Stimulated activated CD8-positive, alpha-beta memory T cell treated with anti-CD3 and anti-CD28 coated beads, Interleukin-4, amount 100 ng/mL, for 4 hours (primary cell): ENCODE results near the gene ADAM33.

Experiments
- DNase-seq, 2 donors: peaks; one replicate each; pipeline ENCODE4 v3.0.0-alpha.2; 2020; ENCODE audit warnings: low read depth in 2 of 2, low spot score in 1 of 2

ADAM33 gene, protein sequence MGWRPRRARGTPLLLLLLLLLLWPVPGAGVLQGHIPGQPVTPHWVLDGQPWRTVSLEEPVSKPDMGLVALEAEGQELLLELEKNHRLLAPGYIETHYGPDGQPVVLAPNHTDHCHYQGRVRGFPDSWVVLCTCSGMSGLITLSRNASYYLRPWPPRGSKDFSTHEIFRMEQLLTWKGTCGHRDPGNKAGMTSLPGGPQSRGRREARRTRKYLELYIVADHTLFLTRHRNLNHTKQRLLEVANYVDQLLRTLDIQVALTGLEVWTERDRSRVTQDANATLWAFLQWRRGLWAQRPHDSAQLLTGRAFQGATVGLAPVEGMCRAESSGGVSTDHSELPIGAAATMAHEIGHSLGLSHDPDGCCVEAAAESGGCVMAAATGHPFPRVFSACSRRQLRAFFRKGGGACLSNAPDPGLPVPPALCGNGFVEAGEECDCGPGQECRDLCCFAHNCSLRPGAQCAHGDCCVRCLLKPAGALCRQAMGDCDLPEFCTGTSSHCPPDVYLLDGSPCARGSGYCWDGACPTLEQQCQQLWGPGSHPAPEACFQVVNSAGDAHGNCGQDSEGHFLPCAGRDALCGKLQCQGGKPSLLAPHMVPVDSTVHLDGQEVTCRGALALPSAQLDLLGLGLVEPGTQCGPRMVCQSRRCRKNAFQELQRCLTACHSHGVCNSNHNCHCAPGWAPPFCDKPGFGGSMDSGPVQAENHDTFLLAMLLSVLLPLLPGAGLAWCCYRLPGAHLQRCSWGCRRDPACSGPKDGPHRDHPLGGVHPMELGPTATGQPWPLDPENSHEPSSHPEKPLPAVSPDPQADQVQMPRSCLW

DNA sequence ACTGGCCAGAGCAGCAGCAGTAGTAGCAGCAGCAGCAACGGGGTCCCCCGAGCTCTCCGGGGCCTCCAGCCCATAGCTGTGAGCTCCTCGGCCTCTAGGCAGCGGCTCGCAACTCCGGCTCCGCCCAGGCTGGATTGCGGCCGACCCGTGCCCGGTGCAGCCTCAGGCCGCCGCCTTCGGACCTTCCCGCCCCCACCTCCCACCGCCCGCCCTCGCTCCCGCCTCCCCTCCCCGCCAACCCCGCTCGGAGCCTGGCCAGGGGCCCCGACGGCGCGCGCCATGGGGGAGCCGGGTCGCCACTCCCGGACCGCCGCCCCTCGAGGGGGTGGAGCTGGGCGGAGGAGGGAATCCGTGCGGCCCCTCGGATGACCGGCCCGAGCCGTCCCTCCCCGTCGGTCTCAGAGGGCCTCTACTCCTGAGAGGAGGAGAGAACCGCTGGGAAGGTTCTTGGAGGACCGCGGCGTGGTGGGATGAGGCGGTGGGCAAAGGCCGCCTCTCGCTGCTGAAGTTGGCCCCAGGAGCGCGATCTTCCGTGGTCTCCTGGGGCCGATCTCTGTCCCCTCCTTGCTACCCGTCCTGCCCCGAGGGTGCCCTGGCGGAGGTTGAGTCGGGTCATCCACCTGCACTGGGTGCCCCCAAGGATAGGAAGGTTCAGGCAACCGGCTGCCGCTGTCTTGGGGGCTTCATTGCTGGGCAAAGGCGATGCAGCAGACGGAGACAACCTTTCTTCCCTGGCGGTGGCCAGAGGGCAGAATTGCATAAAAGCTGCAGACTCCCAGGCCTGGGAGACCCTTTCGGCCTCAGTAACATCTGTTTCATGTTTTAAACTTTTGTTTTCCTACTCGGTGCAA is at the start of gene ADAM33:
ADAM33 (minus strand) TSS at position 80 of the 851 bp plus-strand sequence; CDS start at position 74, 6 bp downstream.
- no peak for DNase-seq

DNA sequence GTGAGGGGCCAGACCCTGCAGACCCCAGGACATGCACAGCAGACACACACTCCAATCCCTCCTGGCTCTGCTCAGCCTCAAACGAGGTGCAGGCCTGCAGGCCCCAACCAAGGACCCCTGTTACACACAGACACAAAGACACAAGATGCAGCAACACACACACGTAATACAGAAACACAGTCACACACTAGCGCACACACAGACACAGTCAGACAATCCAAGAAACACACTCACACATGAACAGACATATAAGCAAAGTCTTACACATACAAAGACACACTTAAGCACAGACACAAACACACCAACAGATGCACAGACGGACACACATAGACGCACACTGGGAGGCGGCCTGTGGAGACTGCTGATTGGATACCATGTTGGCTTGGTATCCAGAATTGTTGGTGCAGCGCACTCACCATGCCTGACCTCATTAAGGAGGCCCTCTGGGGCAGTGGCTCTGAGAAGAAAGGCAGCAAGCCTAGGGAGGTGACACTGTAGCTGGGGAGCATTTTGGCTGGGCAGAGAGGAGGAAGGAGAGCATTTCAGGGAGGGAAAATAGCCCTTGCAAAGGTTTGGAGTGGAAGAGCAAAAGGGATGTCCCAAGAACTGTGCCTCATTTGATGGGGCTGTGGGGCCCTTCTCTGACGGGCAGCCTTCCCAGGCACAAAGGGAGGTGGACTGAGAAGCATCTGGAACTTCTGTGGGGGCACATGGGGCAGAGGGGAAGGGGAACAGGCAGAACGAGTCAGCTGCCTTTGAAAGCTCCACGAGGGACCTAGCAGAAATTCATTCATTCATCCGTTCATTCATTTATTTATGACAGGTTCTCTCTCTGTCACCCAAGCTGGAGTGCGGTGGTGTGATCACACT is 49.2 kb upstream of the ADAM33 start:
- DNase-seq, result no peak

DNA sequence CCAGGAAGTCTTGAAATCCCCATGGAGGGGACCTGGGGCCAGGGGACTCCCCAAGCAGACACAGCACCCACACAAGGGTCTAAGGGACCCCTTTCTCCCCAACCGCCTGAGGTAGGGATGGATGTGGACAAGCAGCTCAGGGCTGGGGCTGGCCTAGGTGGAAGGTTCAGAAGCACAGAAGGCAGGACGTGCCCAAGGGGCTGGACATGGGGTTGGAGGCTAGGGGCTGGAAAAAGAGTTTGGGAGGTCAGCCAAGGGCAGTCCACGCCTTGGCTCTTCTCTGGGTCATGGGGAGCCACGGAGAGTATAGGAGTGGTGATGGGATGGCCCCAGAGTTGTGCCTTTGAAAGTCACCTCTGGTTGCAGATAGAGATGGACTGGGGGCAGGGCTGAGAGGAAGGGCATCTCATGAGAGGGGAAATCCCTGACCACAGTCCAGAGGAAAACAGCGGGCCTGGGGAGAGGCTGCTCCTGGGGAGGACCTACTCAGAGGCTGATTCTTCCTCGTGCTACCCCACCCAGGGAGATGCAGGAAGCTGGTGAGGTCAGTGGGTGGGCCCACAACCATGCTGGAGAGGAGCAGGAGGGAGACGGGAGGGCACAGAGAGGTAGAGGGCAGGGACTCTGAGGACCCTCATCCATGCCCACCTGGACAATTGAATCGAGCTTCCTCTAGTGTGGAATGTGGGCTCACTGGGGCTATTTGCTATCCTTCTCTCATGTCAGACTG is 48.2 kb upstream of the ADAM33 start:
- DNase-seq, result no peak

DNA sequence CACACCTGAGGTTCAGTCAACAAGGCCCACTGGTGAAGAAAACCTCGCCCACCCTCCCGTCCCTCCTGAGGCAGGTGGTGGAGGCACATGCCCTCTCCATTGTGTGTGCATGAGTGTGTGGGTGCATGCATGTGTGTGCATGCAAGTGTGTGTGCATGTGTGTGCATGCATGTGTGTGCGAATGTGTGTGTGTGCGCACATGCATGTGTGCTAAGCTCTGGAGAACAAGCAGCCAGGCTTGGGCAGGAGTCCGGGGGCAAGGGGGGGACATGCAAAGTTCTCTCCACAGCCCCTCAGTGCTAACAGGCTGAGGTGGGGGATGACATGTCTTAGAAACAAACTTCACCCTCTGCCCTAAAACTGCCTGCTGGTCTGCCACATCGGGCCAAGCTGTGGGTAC is 47.6 kb upstream of the ADAM33 start:
- no peak for DNase-seq

DNA sequence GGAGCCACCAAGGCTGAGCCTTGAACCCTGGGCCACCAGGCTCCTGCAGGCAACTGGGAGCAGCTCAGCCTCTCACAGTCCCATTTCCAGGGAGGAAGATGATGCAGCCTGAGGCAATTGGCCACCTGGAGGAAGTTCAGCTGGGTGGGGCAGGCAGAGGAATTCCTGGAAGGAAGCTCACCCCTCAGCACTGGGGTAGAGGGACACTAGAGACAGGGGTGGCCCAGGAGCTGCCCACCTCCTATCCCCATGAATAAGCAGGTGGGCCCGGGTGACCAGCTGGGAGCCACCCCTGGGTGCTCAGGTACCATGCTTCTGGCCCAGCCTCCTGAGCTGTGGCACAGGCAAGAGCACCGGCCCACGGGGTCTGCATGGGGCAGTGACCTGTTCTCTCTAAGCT is 47.1 kb upstream of the ADAM33 start:
- DNase-seq, result no peak

DNA sequence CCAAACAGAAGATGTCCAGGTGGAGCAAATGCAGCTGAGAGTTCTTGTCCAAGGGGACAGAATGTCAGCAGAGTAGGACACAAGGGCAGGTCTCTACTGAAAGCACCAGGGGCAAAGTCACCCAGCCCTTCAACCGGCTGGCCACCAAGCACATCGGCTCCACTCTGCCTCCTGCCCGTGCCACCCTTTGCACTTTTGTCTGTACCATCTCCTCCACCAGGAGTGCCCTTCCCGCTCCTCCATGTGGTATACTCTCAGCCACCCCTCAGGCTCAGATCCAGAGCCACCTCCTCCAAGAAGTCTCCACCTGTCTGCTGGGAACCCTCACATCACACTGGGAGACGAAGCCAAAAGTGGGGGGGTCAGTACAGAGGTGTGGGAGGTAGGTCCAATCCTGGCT is 46.5 kb upstream of the ADAM33 start:
- DNase-seq, result no peak

DNA sequence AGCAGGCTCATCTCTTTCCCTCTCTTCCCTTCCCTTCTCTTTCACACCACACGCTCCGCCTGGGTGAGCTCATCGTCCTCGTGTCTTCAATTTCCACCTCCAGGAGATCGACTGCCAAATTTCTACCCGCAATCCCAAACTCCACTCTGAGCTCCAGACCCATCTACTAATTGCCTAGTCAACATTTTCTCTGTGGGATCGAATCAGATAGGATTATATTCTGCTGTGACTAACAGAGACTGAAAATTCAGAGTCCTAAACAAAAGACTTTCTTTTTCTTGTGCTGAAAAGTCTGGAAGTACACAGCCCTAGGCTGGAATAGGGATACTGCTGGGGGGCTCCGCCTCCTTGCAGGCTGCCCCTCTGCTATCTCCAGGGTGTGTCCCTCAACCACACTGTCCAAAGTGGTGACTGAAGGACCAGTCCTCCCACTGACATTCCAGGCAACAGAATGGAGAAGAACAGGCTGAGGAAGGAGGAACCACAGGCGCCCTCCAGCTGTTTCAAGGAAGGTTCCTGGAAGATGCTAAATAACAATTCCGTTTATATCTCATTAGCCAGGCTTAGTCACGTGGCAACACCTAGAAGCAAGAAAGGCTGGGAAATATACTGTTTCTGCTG is 45.7 kb upstream of the ADAM33 start:
- DNase-seq, result no peak

DNA sequence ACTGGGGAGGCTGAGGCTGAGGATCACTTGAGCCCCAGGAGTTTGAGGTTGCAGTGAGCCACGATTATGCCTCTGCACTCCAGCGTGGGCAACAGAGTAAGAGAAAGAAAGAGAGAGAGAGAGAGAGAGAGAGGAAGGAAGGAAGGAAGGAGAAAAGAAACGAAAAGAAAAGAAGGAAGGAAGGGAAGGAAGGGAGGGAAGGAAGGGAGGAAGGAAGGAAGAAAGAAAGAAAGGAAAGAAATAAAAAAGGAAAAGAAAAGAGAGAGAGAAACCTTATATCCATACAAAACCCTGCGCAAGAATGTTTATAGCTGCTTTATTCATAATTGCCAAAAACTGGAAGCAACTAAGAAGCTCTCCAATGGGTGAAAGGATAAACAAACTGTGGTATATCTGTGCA is 42.5 kb upstream of the ADAM33 start:
- no peak for DNase-seq

DNA sequence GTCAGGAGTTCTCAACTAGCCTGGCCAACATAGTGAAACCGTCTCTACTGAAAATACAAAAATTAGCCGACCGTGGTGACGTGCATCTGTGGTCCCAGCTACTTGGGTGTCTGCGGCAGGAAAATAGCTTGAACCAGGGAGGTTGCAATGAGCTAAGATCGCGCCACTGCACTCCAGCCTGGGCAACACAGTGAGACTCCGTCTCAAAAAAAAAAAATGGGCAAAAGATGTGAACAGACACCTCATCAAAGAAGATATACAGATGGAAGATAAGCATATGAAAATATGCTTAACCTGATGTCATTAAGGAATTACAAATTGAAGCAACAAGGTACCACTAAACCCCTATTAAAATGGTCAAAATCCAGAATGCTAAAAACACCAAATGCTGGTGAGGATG is 41.5 kb upstream of the ADAM33 start:
- no peak for DNase-seq

DNA sequence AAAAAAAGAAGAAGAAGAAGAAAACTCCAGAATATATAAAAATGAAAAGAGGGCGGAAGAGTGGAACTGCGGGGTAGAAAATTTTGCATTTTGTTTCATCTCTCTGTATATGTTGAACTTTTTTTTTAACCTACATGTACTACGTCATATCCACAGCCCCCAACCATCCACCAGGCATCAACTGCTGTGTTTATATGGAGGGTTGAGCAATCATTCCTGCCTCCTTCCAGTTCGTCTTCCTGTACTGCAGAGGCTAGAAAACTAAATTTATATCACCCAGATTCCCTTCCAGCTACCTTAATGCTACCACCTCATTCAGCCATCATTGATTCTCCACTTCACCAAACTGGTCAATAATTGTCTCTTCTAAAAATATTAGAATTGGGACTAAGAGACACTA is 40.1 kb upstream of the ADAM33 start:
- DNase-seq, result no peak

DNA sequence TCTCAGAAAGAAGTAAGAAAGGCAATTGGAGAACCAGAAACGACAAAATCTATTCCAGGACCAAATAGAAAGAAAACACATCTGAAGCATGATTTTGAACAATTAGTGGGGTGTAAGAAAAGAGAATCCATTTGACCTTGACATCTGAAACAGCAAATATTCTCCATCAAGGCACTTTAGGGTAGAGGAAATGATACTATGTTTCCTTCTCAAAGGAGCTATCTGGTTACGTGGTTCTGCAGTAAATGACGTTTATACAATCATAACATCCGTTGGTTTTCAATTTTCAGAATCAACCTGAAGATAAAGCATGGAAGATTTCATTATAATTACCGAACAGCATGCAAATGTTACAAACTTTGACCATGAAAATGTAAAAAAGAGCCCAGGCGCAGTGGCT is 38.8 kb upstream of the ADAM33 start:
- DNase-seq, result no peak

DNA sequence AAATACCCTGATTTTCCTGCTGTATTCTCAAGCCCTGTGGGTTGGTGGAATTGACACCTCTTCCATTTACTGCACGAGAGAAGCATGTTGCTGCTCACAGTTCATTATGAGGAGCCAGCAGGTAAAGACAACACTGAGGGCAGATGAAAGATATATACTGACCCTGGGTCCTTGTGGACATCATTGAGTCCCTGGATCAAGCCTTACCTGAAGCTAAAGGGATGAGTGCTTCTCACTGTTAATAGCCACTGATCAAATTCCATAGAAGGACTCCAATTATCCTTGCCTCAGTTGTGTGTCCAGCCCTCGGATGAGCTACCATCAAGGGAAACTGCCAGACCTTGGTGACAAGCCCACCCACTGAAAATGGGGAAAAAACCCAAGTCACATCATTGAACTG is 38.3 kb upstream of the ADAM33 start:
- DNase-seq, result no peak

DNA sequence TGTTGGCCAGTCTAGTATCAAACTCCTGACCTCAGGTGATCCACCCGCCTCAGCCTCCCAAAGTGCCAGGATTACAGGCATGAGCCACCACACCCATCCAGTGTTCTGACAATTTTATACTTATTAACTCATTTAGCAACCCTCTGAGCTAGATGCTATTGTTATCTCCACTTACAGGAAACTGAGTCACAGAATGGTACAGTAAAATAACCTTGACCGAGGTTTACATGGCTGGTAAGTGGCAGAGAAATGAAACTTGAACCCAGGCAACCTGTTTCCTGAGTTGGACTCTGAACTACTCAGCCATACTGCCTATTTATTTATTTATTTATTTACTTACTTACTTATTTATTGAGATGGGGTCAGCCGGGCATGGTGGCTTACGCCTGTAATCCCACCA is 37.2 kb upstream of the ADAM33 start:
- DNase-seq, result no peak

DNA sequence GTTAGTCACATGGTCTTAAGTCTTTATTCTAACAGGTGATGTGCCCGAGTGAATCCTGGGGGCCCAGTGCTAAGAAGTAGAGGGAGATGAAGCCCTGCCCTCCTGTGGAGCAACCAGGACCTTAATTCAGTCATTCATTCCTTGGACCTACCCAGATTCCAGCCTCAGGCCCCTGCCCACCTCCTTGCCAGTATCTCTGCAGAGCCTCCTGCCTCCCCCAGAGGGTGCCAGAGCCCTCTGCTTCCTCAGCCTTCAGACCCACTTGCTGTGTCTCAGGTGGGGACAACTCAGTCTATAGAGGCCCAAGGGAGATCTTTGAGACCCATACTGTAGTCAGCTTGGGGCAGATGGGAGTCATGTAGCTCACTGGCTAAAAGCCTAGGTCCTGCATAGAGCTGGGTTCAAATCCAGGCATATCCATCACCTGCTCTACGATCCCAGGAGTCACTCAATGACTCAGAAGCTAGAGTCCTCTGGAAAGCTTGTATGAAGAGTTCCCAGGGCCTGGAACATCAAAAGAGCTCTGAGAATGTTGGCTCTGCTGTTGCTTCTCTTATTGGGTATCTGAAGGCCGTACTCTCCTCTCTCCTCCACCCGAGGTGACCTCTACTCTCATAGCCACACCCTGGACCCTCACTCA is 34.5 kb upstream of the ADAM33 start:
- no peak for DNase-seq

DNA sequence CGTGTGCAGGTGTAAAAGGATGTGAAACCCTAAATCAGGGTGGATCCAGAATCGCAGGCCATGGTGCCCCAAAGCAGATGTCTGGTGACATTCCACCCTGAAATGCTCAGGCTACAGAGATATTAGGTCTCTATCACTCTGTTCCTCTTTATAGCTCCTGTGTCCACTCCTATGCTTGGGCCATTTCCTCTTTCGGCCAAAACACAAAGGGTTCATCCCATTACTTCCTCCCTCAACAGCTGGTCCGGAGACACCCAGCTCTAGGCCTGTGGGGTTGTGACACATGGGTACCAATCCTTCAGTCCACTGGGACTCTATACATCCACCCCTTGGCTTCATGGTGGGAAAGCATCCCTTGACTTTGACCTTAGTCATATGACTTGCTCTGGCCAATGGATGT is 32.3 kb upstream of the ADAM33 start:
- no peak for DNase-seq

DNA sequence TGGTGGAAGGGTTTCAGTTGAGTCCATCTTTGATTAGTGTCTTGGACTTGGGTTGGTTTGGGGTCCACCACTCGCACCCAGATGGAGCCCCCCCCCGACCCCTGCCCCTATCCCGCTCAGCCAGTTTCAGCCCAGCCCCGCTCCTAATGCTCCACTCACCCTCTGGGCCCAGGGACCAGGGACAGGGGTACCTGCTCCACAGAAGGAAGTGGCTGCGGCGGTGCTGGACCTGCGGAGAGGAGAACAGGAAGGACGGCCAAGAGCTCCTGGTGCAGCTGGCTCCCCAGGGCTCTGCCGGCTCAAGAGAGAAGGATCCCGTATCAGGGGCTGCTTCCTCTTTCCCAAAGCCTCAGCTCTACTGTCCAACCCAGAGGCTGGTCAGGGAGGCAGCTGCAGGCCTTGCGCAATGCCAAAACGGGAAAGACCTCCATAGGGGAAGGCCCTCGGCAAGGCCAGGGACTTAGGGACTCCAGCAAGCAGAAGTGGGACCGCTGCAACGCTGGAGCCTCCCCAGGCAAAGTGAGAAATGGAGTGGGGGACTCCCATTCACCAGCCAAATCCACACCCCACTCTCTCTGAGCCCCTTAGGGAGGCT is 30.6 kb upstream of the ADAM33 start, which contains the start of gene SIGLEC1:
SIGLEC1 (minus strand) TSS at position 322 of the 595 bp plus-strand sequence. CDS start 5,472 bp downstream, outside the sequence.
- DNase-seq, result no peak

DNA sequence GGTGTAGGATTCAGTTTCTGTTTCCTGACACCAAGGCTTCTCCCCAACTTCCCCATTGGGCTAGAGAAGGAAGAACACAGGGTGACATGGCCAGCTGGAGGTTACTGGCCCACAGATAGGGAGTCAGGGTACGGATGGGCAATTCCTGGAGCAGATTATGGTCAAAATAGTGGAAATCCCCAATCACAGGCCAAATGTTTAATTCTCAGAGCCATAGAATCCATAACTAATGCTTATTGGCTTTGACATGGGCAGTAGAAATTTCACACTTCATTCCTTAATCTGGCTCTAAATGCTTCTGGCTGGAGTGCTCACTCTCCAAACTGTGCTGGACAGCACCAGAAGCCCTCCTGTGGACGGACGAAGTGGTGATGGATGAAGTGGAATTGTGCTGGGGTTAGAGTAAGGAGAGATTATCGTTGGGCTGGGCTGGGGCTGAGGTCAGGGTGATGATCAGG is 29.7 kb upstream of the ADAM33 start:
- DNase-seq, result no peak
